Stimulated activated CD4-positive, alpha-beta T cell treated with anti-CD3 and anti-CD28 coated beads, TNF-alpha, amount 100 ng/mL, for 48 hours (primary cell): Measurements from ENCODE around the gene DOK7.

Experiments used
- DNase-seq, 3 donors: peaks; one replicate each; pipeline ENCODE4 v3.0.0-alpha.2; 2020; ENCODE audit warnings: low read depth in 3 of 3

DOK7 gene

GRCh38 chr4:3462790-3463415 lies at the start of gene DOK7:
TSS of gene DOK7 (plus strand) at chr4:3463306. CDS start at chr4:3463376, 70 bp downstream.
- DNase-seq: no peak

GRCh38 chr4:3413675-3414420 lies 49.3 kb upstream of the DOK7 start:
- DNase-seq: no peak

- DNase-seq: no peak
Observed at GRCh38 chr4:3414421-3415279, 48.5 kb upstream of the DOK7 start.

GRCh38 chr4:3415471-3416141 lies 47.5 kb upstream of the DOK7 start:
- DNase-seq: no peak

- DNase-seq: no peak
Observed at GRCh38 chr4:3416270-3416669, 46.8 kb upstream of the DOK7 start.

- DNase-seq: no peak
Observed at GRCh38 chr4:3416821-3417221, 46.3 kb upstream of the DOK7 start.

- DNase-seq: no peak
Observed at GRCh38 chr4:3417448-3417847, 45.7 kb upstream of the DOK7 start.

- DNase-seq: no peak
Observed at GRCh38 chr4:3418029-3418762, 44.9 kb upstream of the DOK7 start.

GRCh38 chr4:3419836-3420605 lies 43.1 kb upstream of the DOK7 start:
- no peak for DNase-seq

- no peak for DNase-seq
Observed at GRCh38 chr4:3420606-3420955, 42.5 kb upstream of the DOK7 start.

- no peak for DNase-seq
Observed at GRCh38 chr4:3420956-3421355, 42.1 kb upstream of the DOK7 start.

GRCh38 chr4:3421470-3421869 lies 41.6 kb upstream of the DOK7 start:
- DNase-seq: no peak

- DNase-seq: no peak
Observed at GRCh38 chr4:3422241-3422801, 40.8 kb upstream of the DOK7 start.

- no peak for DNase-seq
Observed at GRCh38 chr4:3422808-3423297, 40.3 kb upstream of the DOK7 start.

- no peak for DNase-seq
Observed at GRCh38 chr4:3423406-3423805, 39.7 kb upstream of the DOK7 start.

GRCh38 chr4:3423952-3424351 lies 39.2 kb upstream of the DOK7 start:
- no peak for DNase-seq

- DNase-seq: no peak
Observed at GRCh38 chr4:3424522-3425095, 38.5 kb upstream of the DOK7 start.

- no peak for DNase-seq
Observed at GRCh38 chr4:3426465-3427133, 36.5 kb upstream of the DOK7 start.

- DNase-seq: no peak
Observed at GRCh38 chr4:3427134-3427476, 36.0 kb upstream of the DOK7 start.
